COR-L47 (cell line): ENCODE measurements around the gene PARVG.

Source experiments
- DNase-seq: peaks from one replicate; lab custom pipeline; 2025; lab: John Stamatoyannopoulos, UW

PARVG gene

GRCh38 chr22:44245438-44245837 is 64.7 kb downstream of the PARVG start:
- DNase-seq: no peak

- DNase-seq: no peak
Observed at GRCh38 chr22:44245867-44246266, 65.1 kb downstream of the PARVG start.

- no peak for DNase-seq
Observed at GRCh38 chr22:44246615-44247326, 66.0 kb downstream of the PARVG start.

- no peak for DNase-seq
Observed at GRCh38 chr22:44247346-44247745, 66.6 kb downstream of the PARVG start.

GRCh38 chr22:44247923-44248892 is 67.5 kb downstream of the PARVG start:
- no peak for DNase-seq

GRCh38 chr22:44248926-44249325 is 68.2 kb downstream of the PARVG start:
- DNase-seq: no peak

- DNase-seq: no peak
Observed at GRCh38 chr22:44249376-44250147, 68.8 kb downstream of the PARVG start.

- no peak for DNase-seq
Observed at GRCh38 chr22:44254811-44255210, 74.1 kb downstream of the PARVG start.

- no peak for DNase-seq
Observed at GRCh38 chr22:44256085-44256484, 75.4 kb downstream of the PARVG start.

- no peak for DNase-seq
Observed at GRCh38 chr22:44256556-44257485, 76.1 kb downstream of the PARVG start.
